ENCODE results near the gene PRSS33. TPM values are rescaled to one million over a fixed set of nuclear protein-coding genes. Genes with fewer than 3 reads are reported as not detected.
A peak's percentile ranks its signal among the peaks of the same experiment; 100 is the strongest.

The PRSS33 gene, protein sequence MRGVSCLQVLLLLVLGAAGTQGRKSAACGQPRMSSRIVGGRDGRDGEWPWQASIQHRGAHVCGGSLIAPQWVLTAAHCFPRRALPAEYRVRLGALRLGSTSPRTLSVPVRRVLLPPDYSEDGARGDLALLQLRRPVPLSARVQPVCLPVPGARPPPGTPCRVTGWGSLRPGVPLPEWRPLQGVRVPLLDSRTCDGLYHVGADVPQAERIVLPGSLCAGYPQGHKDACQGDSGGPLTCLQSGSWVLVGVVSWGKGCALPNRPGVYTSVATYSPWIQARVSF
- total RNA-seq, result under 1 TPM in 1 of 10 donors, not detected in 9; 0.60 TPM
- polyA plus RNA-seq, result not detected
- long read RNA-seq, donor 1, result 0 reads
- long read RNA-seq, donor 2, result 0 reads
- long read RNA-seq, donor 3, result 0 reads

DNA sequence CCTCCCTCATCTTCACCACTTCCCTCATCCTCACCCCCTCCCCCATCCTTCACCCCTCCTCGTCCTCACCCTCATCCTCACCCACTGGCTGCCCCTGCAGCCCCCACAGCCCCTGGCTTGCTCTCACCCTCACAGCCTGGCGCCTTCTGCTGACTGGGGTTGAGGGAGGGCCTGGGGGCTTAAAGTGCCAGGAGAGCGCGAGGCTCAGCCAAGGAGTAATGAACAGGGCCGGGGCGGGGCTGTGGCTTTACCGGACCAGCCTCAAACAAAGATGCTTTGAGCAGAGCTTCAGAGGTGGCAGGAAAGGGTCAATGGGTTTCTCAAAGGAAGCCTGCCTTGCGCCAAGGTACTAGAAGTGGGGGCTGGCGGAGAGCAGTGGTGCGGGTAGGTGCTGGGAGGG lies at the start of gene PRSS33:
Gene PRSS33 (minus strand): TSS at position 155 of the 400 bp plus-strand sequence. CDS start 1,013 bp downstream, outside the sequence.
- no peak for DNase-seq
- WGBS, 2 donors, result 31 to 41% methylated on average over 10 of the region's 10 CpGs
- peaks cover 7 to 88% (median 73%) of the 10 kb centered on the region in 7 donors for H3K27me3 ChIP-seq

DNA sequence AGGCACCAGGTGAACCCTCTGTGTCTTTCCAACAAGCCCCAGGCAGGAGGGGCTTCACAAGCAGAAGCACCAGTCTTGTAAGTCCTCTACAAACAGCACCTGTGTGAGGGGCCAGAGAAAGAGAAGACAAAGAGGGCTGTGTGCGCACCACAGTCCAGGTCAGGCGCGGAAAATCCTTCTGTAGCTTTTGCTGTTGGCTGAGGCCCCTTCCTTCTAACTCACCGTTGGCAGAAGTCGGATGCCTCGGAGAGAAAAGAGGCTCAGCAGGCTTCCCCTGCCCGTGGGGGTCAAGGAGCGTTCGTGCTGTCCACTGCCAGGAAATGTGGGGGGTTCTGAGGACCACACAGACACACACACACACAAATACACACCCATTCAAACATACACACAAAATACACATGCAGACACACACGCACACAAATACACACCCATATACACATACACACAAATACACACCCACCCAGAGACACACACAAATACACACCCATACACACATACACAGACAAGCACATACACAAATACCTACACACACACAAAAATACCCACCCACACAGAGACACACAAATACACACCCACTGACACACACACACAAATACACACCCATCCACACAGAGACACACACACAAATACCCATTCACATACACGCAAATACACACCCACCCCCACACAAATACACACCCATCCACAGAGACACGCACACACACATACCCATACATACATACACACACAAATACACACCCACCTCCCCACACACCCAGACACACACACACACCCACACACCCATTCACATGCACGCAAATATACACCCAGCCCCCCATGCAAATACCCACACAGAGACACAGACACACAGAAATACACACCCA lies 49.5 kb upstream of the PRSS33 start:
- H3K4me1 ChIP-seq, result peaks cover 2 to 26% (median 6%) of the 10 kb centered on the region in 9 donors
- peaks cover 0 to 24% (median 0%) of the 10 kb centered on the region in 7 donors for H3K27me3 ChIP-seq
- DNase-seq (no peak), ATAC-seq (no peak)
- no peaks in the 10 kb centered on the region for H3K36me3 ChIP-seq
- intact Hi-C loops (cut with DNase I), result loop anchor here in 1 of 10 donors (10.0 kb wide), 1 partner anchor 88 kb away; no protein-coding TSS in a partner anchor
- H3K9me3 ChIP-seq, result no peaks in the 10 kb centered on the region
- H3K27ac ChIP-seq, result no peak overlapping the region
- H3K4me3 ChIP-seq, result no peak overlapping the region
- TF ChIP-seq, protein P1, sequence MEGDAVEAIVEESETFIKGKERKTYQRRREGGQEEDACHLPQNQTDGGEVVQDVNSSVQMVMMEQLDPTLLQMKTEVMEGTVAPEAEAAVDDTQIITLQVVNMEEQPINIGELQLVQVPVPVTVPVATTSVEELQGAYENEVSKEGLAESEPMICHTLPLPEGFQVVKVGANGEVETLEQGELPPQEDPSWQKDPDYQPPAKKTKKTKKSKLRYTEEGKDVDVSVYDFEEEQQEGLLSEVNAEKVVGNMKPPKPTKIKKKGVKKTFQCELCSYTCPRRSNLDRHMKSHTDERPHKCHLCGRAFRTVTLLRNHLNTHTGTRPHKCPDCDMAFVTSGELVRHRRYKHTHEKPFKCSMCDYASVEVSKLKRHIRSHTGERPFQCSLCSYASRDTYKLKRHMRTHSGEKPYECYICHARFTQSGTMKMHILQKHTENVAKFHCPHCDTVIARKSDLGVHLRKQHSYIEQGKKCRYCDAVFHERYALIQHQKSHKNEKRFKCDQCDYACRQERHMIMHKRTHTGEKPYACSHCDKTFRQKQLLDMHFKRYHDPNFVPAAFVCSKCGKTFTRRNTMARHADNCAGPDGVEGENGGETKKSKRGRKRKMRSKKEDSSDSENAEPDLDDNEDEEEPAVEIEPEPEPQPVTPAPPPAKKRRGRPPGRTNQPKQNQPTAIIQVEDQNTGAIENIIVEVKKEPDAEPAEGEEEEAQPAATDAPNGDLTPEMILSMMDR (IDR thresholded peaks at IDR 0.05), result no peak
- 70 to 73% methylated on average over 13 of the region's 13 CpGs for WGBS, 2 donors

More for the DNA sequence above, at the start of gene PRSS33:
- Histone ChIP-seq H3K4me3 (peak within 1 kb of the TSS in 1 of 10 donors; percentile 12), H3K36me3 (no peaks in the 10 kb centered on the region), H3K4me1 (peaks cover 0 to 16% (median 7%) of the 10 kb centered on the region in 9 donors), H3K27ac (peak within 1 kb of the TSS in 1 of 10 donors; percentile 20), H3K9me3 (no peaks in the 10 kb centered on the region)
- intact Hi-C loops (cut with DNase I), result no loop called here
- TF ChIP-seq, protein P1 (IDR thresholded peaks at IDR 0.05), result no peak
- no peak for ATAC-seq

DNA sequence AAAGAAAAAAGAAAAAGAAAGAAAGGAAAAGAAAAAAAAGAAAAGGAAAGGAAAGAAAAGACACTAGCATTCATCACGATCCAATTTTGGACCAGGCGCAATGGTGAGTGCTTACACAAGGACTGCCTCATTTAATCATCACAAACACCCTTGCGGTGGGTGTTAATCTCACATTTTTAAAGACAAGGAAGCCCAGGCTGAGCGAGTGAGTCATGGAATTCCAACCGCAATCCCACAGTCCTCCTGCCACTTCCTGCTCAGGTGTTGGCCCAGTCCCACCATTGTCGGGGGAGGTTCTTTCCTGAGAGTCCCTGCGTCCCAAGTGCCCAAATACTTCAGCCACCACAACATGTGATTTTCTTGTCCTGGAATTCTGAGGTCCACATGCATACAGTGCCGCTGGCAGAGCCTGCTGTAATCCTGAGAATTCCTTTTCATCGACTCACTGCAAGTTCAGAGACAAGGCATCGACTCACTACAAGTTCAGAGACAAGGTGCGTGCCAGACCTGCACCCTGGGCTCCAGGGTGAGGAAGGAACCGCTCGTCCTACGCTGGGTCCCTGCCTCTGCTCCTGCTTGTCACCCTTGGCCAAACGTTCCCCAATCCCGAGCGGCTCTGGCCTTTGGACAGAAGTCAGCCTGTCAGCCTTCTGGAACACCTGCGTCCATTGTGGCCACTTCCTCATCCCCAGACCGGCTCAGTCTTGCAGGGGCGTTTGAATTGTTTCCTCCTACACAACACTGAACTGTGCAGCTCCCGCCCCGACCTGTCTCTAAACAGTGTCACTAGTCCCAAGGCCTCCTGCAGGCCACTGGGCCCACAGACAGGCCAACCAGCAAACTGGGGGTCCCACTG lies 48.5 kb upstream of the PRSS33 start:
- Histone ChIP-seq H3K4me1 (peaks cover 0 to 17% (median 0%) of the 10 kb centered on the region in 9 donors), H3K27me3 (peaks cover 0 to 31% (median 5%) of the 10 kb centered on the region in 7 donors), H3K9me3 (no peaks in the 10 kb centered on the region), H3K4me3 (no peak overlapping the region), H3K36me3 (no peaks in the 10 kb centered on the region), H3K27ac (peak overlapping the region in 2 of 10 donors; percentile 62 to 65)
- 35 to 42% methylated on average over 22 of the region's 22 CpGs for WGBS, 2 donors
- ATAC-seq, result peak in 5 of 8 donors; percentile 6 to 68 (median 26)
- TF ChIP-seq, protein P1 (IDR thresholded peaks at IDR 0.05), result no peak
- DNase-seq, result peak in 1 of 2 donors; percentile 19
- intact Hi-C loops (cut with DNase I), result loop anchor here in 1 of 10 donors (10.0 kb wide), 1 partner anchor 89 kb away; no protein-coding TSS in a partner anchor

All from heart right ventricle (tissue), 16 donors.